DND-41 (cell line): ENCODE measurements around the gene SMARCA4.
A peak's percentile ranks its signal among the peaks of the same experiment; 100 is the strongest.

ENCODE experiments used
- ATAC-seq: fragments of 200-7000 bp; cut with Tn5 transposase; 3 replicates; pipeline ENCODE4 v1.9.1; 2021; ENCODE audit warnings: low read depth; ENCODE audit not compliant: insufficient read depth
- DNase-seq: peaks from one replicate; pipeline ENCODE4 v3.0.0-alpha.2; 2020
- H2AFZ ChIP-seq: 2 replicates; pipeline ENCODE4 v1.6.0; 2012; ENCODE audit warnings: low read depth, low read length
- H3K27ac ChIP-seq: 2 replicates; pipeline ENCODE4 v1.5.1; 2012; ENCODE audit warnings: low read length, inconsistent platforms
- H3K27me3 ChIP-seq: fragments of 200-600 bp; sonication (generic); 2 replicates; pipeline ENCODE4 v1.6.0; 2012; ENCODE audit warnings: low read length, mild to moderate bottlenecking, inconsistent platforms; ENCODE audit not compliant: insufficient read depth, poor library complexity
- H3K36me3 ChIP-seq: 2 replicates; pipeline ENCODE4 v1.5.1; 2012; ENCODE audit warnings: low read length, inconsistent platforms; ENCODE audit not compliant: insufficient read depth
- H3K4me1 ChIP-seq: 2 replicates; pipeline ENCODE4 v1.5.1; 2012; ENCODE audit warnings: mild to moderate bottlenecking, low read length; ENCODE audit not compliant: insufficient read depth
- H3K4me2 ChIP-seq: 2 replicates; pipeline ENCODE4 v1.6.0; 2012; ENCODE audit warnings: mild to moderate bottlenecking, moderate library complexity, low read length, inconsistent platforms; ENCODE audit not compliant: insufficient read depth
- H3K4me3 ChIP-seq, 2 experiments: fragments of 200-600 bp in 1 of 2; shearing (Covaris generic) in 1 of 2; 2 replicates each; pipeline ENCODE4 v1.5.1; 2012 to 2016; ENCODE audit warnings: inconsistent platforms in 2 of 2, low read length in 2 of 2, mild to moderate bottlenecking in 2 of 2, low read depth in 1 of 2, moderate library complexity in 1 of 2
- H3K79me2 ChIP-seq: 2 replicates; pipeline ENCODE4 v1.6.0; 2012; ENCODE audit warnings: low read length, inconsistent platforms; ENCODE audit not compliant: insufficient read depth
- H3K9ac ChIP-seq: 2 replicates; pipeline ENCODE4 v1.6.0; 2012; ENCODE audit warnings: low read depth, mild to moderate bottlenecking, inconsistent platforms, low read length, moderate library complexity
- H3K9me3 ChIP-seq: 2 replicates; pipeline ENCODE4 v1.5.1; 2012; ENCODE audit warnings: low read length, moderate library complexity, mild to moderate bottlenecking, inconsistent platforms; ENCODE audit not compliant: insufficient read depth, severe bottlenecking
- H4K20me1 ChIP-seq: 2 replicates; pipeline ENCODE4 v1.6.0; 2012; ENCODE audit warnings: low read length; ENCODE audit not compliant: insufficient read depth
- CTCF ChIP-seq: IDR thresholded peaks from 2 replicates; pipeline ENCODE4 v1.5.1; 2012; ENCODE audit warnings: borderline replicate concordance, low read length, moderate library complexity, mild to moderate bottlenecking; ENCODE audit not compliant: poor library complexity, severe bottlenecking; ENCODE audit errors: extremely low read depth
- EZH2 ChIP-seq: IDR thresholded peaks from 3 replicates; pipeline ENCODE4 v1.6.1; 2012; ENCODE audit warnings: borderline replicate concordance, low read depth, mild to moderate bottlenecking, moderate library complexity, low read length, inconsistent platforms; ENCODE audit not compliant: severe bottlenecking

SMARCA4 gene

GRCh38 chr19:10968527-10969135 is 7.8 kb downstream of the SMARCA4 start:
- Histone ChIP-seq H3K4me3 (no peak overlapping the region), H3K27ac (peak overlapping the region; percentile 56), H3K4me1 (peaks cover 29% of the 10 kb centered on the region), H4K20me1 (peaks cover 80% of the 10 kb centered on the region), H3K27me3 (no peaks in the 10 kb centered on the region), H2AFZ (no peak overlapping the region), H3K9ac (no peak overlapping the region), H3K4me2 (no peak overlapping the region), H3K36me3 (peaks cover 13% of the 10 kb centered on the region), H3K79me2 (peaks cover 97% of the 10 kb centered on the region), H3K9me3 (no peaks in the 10 kb centered on the region)
- ATAC-seq (0 out of 3 replicates have a peak, but pooled peaks have one; percentile 32), DNase-seq (peak; percentile 21)
- no peak for TF ChIP-seq EZH2
- no peak for TF ChIP-seq CTCF

GRCh38 chr19:10971107-10971726 is 10.4 kb downstream of the SMARCA4 start:
- Histone ChIP-seq H3K9me3 (no peaks in the 10 kb centered on the region), H2AFZ (no peak overlapping the region), H3K9ac (no peak overlapping the region), H3K4me2 (no peak overlapping the region), H3K4me1 (peaks cover 14% of the 10 kb centered on the region; the same call in 1 of the 2 replicates), H3K36me3 (peaks cover 19% of the 10 kb centered on the region), H3K27me3 (no peaks in the 10 kb centered on the region), H4K20me1 (peaks cover 84% of the 10 kb centered on the region), H3K27ac (no peak overlapping the region), H3K4me3 (no peak overlapping the region), H3K79me2 (peaks cover 96% of the 10 kb centered on the region)
- TF ChIP-seq CTCF (no peak), EZH2 (no peak)
- DNase-seq (no peak), ATAC-seq (no peak)

- TF ChIP-seq CTCF (no peak), EZH2 (no peak)
- no peaks in the 10 kb centered on the region for H3K9me3 ChIP-seq
- no peak for DNase-seq
- peaks cover 91% of the 10 kb centered on the region for H4K20me1 ChIP-seq
- peaks cover 97% of the 10 kb centered on the region for H3K79me2 ChIP-seq
- no peak overlapping the region for H3K4me3 ChIP-seq
- no peaks in the 10 kb centered on the region for H3K27me3 ChIP-seq
- no peak for ATAC-seq
- H3K27ac ChIP-seq, result no peak overlapping the region
- H3K36me3 ChIP-seq, result peaks cover 36% of the 10 kb centered on the region
- H2AFZ ChIP-seq, result no peak overlapping the region
- no peak overlapping the region for H3K4me2 ChIP-seq
- peaks cover 3% of the 10 kb centered on the region; the same call in 1 of the 2 replicates for H3K4me1 ChIP-seq
- no peak overlapping the region for H3K9ac ChIP-seq
These were observed 14.7 kb downstream of the SMARCA4 start for GRCh38 chr19:10975374-10976130.
